Measurements from ENCODE around the gene GPER1.

GPER1 gene

GRCh38 chr7:1060315-1061072 lies 27.4 kb upstream of the GPER1 start:
- H3K27ac ChIP-seq (ENCODE audit: insufficient read depth, low read depth, low read length, poor library complexity, severe bottlenecking) = peak overlapping the region; percentile 44
- peaks cover 30% of the 10 kb centered on the region for H3K4me1 ChIP-seq (ENCODE audit: control insufficient read depth, insufficient read depth, low read length)
- no peaks in the 10 kb centered on the region for H3K36me3 ChIP-seq (ENCODE audit: control insufficient read depth, insufficient read depth, low read length)
- peaks cover 6% of the 10 kb centered on the region for H3K27me3 ChIP-seq (ENCODE audit: control insufficient read depth, insufficient read depth, low read length, poor library complexity, severe bottlenecking)
- no peaks in the 10 kb centered on the region for H3K9me3 ChIP-seq (ENCODE audit: control insufficient read depth, low read length)
- peak overlapping the region; percentile 18 for H3K4me3 ChIP-seq (ENCODE audit: insufficient read depth, low read depth, low read length)
- WGBS, 2 experiments = 48 to 49% methylated on average over 35 of the region's 35 CpGs

DNA sequence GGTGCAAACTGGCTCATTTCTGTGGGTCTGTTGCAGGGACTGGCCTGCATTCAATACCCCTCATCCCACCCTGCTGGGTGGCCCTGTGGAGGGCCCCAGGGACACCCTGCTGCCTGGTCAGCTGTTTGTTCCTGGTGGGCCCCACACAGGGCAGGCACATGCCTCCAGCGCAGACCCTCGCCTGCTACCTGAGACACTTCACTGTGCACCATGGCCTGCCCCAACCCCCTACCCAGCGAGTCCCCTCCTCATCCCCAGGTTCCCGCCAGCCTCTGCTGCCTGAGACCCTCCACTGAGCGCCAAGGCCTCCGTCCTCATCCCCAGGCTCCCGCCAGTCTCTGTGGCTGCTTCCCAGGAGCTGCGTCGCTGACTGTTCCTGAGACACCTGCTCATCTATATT lies 26.7 kb upstream of the GPER1 start:
- Histone ChIP-seq H3K4me1 (ENCODE audit: control insufficient read depth, insufficient read depth, low read length) (peaks cover 26% of the 10 kb centered on the region), H3K36me3 (ENCODE audit: control insufficient read depth, insufficient read depth, low read length) (no peaks in the 10 kb centered on the region), H3K9me3 (ENCODE audit: control insufficient read depth, low read length) (no peaks in the 10 kb centered on the region), H3K4me3 (ENCODE audit: insufficient read depth, low read depth, low read length) (no peak overlapping the region), H3K27me3 (ENCODE audit: control insufficient read depth, insufficient read depth, low read length, poor library complexity, severe bottlenecking) (peaks cover 6% of the 10 kb centered on the region), H3K27ac (ENCODE audit: insufficient read depth, low read depth, low read length, poor library complexity, severe bottlenecking) (no peak overlapping the region)
- 84 to 90% methylated on average over 9 of the region's 9 CpGs for WGBS, 2 experiments

DNA sequence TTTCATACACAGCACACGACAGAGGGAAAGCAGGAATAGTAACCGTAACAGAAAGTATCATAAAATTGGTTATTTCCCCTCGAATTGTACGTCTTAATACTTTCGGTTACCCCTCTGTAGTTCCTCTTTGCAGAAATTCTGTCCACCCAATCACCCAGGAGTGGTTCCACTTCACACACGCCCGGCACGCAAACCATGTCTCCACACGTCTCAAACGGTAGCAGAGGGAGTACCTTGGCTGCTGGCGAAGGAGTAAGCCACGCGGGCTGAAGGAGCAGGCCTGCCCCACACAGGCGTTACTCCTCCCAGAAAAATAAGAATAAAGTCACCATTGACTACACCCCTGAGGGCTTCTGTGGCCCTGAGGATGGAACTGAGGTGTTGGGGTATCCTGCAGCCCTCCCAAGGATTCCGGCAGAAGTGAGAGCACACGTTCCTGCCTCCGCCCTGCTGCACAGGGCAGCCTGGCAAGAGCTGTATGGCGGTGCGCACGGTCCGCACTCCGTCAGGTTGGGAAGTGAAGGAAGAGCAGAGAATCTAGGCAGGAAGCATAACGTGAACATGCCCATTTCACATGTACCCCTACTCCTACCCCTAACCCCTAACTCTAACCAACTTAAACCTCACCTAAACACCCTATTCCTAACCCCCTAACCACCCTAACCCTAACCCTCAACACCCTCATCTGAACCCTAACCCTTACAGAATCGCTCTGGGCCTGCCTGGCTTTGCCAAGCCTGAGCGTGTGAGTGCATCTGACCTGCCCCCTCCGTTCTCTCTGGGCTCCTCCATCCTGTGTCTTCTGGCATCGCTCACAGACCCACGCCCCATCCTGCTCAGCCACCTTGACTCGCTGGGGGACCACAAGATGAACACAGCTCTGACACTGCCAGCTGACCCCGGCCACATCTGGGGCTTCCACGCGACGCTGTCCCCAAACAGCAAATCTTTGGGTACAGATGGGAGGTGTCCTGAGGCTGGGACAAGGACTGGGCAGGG lies 25.3 kb upstream of the GPER1 start:
- no peaks in the 10 kb centered on the region for H3K36me3 ChIP-seq (ENCODE audit: control insufficient read depth, insufficient read depth, low read length)
- peaks cover 24% of the 10 kb centered on the region for H3K4me1 ChIP-seq (ENCODE audit: control insufficient read depth, insufficient read depth, low read length)
- H3K4me3 ChIP-seq (ENCODE audit: insufficient read depth, low read depth, low read length) = no peak overlapping the region
- H3K9me3 ChIP-seq (ENCODE audit: control insufficient read depth, low read length) = no peaks in the 10 kb centered on the region
- WGBS, 2 experiments = 91 to 95% methylated on average over 33 of the region's 33 CpGs
- peaks cover 6% of the 10 kb centered on the region for H3K27me3 ChIP-seq (ENCODE audit: control insufficient read depth, insufficient read depth, low read length, poor library complexity, severe bottlenecking)
- H3K27ac ChIP-seq (ENCODE audit: insufficient read depth, low read depth, low read length, poor library complexity, severe bottlenecking) = no peak overlapping the region

DNA sequence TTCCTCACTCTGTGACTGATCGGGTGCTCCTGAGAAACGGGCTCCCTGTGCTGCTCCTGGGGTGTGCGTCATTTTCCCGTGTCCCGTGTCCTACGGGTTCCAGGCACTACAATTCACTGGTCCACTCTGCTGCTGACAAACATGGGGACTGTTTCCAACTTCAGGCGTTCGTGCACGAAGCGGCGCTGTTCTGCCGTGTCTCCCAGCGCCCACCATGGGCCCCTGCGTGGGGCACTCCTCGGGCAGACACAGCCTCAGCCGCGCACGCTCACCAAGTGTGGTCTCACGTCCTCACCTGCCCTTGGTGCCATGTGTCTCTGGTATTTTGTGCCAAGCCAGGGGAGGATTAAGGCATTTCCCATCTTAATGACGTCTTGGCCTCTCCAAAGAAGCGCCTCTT lies 24.6 kb upstream of the GPER1 start:
- H3K36me3 ChIP-seq (ENCODE audit: control insufficient read depth, insufficient read depth, low read length) = no peaks in the 10 kb centered on the region
- H3K4me3 ChIP-seq (ENCODE audit: insufficient read depth, low read depth, low read length) = no peak overlapping the region
- no peak overlapping the region for H3K27ac ChIP-seq (ENCODE audit: insufficient read depth, low read depth, low read length, poor library complexity, severe bottlenecking)
- 93 to 96% methylated on average over 21 of the region's 21 CpGs for WGBS, 2 experiments
- no peaks in the 10 kb centered on the region for H3K9me3 ChIP-seq (ENCODE audit: control insufficient read depth, low read length)
- peaks cover 24% of the 10 kb centered on the region for H3K4me1 ChIP-seq (ENCODE audit: control insufficient read depth, insufficient read depth, low read length)
- H3K27me3 ChIP-seq (ENCODE audit: control insufficient read depth, insufficient read depth, low read length, poor library complexity, severe bottlenecking) = peaks cover 6% of the 10 kb centered on the region

- Histone ChIP-seq H3K27me3 (ENCODE audit: control insufficient read depth, insufficient read depth, low read length, poor library complexity, severe bottlenecking) (peaks cover 6% of the 10 kb centered on the region), H3K9me3 (ENCODE audit: control insufficient read depth, low read length) (no peaks in the 10 kb centered on the region), H3K4me3 (ENCODE audit: insufficient read depth, low read depth, low read length) (no peak overlapping the region), H3K36me3 (ENCODE audit: control insufficient read depth, insufficient read depth, low read length) (no peaks in the 10 kb centered on the region), H3K27ac (ENCODE audit: insufficient read depth, low read depth, low read length, poor library complexity, severe bottlenecking) (no peak overlapping the region), H3K4me1 (ENCODE audit: control insufficient read depth, insufficient read depth, low read length) (peaks cover 24% of the 10 kb centered on the region)
- WGBS, 2 experiments = 92 to 94% methylated on average over 13 of the region's 13 CpGs
Observed at GRCh38 chr7:1064581-1064980, 23.3 kb upstream of the GPER1 start.

DNA sequence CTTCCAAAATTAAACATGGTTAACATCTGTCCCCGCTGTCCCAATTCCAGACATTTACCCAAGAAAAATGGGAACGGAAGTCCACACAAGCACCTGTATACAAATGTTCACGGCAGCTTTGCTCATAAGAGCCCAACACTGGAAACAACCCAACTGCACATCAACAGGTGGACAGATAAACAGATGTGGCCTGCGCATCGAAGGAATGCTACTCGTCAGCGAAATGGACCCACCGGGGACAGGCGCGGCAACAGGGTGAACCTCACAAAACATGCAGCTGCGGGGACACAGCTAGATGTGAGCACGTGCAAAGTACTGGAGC lies 22.7 kb upstream of the GPER1 start:
- Histone ChIP-seq H3K4me3 (ENCODE audit: insufficient read depth, low read depth, low read length) (no peak overlapping the region), H3K9me3 (ENCODE audit: control insufficient read depth, low read length) (no peaks in the 10 kb centered on the region), H3K36me3 (ENCODE audit: control insufficient read depth, insufficient read depth, low read length) (no peaks in the 10 kb centered on the region), H3K4me1 (ENCODE audit: control insufficient read depth, insufficient read depth, low read length) (peaks cover 20% of the 10 kb centered on the region), H3K27ac (ENCODE audit: insufficient read depth, low read depth, low read length, poor library complexity, severe bottlenecking) (no peak overlapping the region), H3K27me3 (ENCODE audit: control insufficient read depth, insufficient read depth, low read length, poor library complexity, severe bottlenecking) (peaks cover 6% of the 10 kb centered on the region)
- 92 to 93% methylated on average over 12 of the region's 12 CpGs for WGBS, 2 experiments

GRCh38 chr7:1065585-1066241 lies 22.2 kb upstream of the GPER1 start:
- H3K4me3 ChIP-seq (ENCODE audit: insufficient read depth, low read depth, low read length) = no peak overlapping the region
- WGBS, 2 experiments = 31 to 32% methylated on average over 48 of the region's 48 CpGs
- peaks cover 15% of the 10 kb centered on the region for H3K4me1 ChIP-seq (ENCODE audit: control insufficient read depth, insufficient read depth, low read length)
- no peaks in the 10 kb centered on the region for H3K36me3 ChIP-seq (ENCODE audit: control insufficient read depth, insufficient read depth, low read length)
- no peak overlapping the region for H3K27ac ChIP-seq (ENCODE audit: insufficient read depth, low read depth, low read length, poor library complexity, severe bottlenecking)
- no peaks in the 10 kb centered on the region for H3K9me3 ChIP-seq (ENCODE audit: control insufficient read depth, low read length)
- peaks cover 6% of the 10 kb centered on the region for H3K27me3 ChIP-seq (ENCODE audit: control insufficient read depth, insufficient read depth, low read length, poor library complexity, severe bottlenecking)

DNA sequence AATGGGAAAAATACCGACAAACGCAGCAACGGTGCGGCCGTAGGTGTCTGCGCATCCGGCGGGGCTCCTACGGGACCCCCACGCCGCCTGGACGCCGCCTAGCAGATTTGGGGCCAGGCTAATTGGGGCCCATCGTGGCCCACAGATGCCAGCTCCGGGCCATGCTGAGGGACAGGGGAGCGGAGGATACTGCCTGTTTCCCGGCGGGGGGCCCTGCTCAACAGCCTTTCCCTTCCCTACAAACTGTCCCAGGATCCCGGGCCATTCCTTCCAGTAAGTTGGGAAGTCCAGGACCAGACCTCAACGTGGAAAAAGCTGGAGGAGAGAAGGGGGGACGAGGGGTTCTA lies 21.7 kb upstream of the GPER1 start:
- no peaks in the 10 kb centered on the region for H3K9me3 ChIP-seq (ENCODE audit: control insufficient read depth, low read length)
- H3K4me1 ChIP-seq (ENCODE audit: control insufficient read depth, insufficient read depth, low read length) = peaks cover 10% of the 10 kb centered on the region
- no peak overlapping the region for H3K4me3 ChIP-seq (ENCODE audit: insufficient read depth, low read depth, low read length)
- H3K27me3 ChIP-seq (ENCODE audit: control insufficient read depth, insufficient read depth, low read length, poor library complexity, severe bottlenecking) = peaks cover under 1% of the 10 kb centered on the region
- H3K36me3 ChIP-seq (ENCODE audit: control insufficient read depth, insufficient read depth, low read length) = no peaks in the 10 kb centered on the region
- 84% methylated on average over 21 of the region's 21 CpGs for WGBS, 2 experiments
- H3K27ac ChIP-seq (ENCODE audit: insufficient read depth, low read depth, low read length, poor library complexity, severe bottlenecking) = no peak overlapping the region

DNA sequence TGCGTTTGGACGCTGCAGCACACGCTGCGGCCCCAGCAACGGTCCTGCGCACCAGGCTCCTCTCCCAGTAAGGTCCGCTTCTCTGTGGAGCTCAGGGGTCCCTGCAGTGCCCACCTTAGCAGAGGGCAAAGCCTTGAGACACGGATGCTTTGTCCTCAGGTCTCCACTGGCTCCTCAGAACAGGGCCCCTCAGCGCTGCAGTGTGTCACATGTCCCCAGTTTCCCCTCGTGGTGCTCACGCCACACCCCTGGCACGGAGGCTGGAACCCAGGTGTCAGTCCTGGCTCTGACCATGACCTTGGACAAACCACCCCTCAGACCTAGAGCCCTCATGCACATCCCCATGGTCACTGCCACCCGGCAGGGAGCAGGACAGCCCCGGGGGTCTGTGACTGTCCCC lies 19.9 kb upstream of the GPER1 start:
- no peak overlapping the region for H3K27ac ChIP-seq (ENCODE audit: insufficient read depth, low read depth, low read length, poor library complexity, severe bottlenecking)
- 93 to 94% methylated on average over 14 of the region's 14 CpGs for WGBS, 2 experiments

GRCh38 chr7:1068619-1069018 lies 19.3 kb upstream of the GPER1 start:
- WGBS, 2 experiments = 94% methylated on average over 11 of the region's 11 CpGs
- Histone ChIP-seq H3K36me3 (ENCODE audit: control insufficient read depth, insufficient read depth, low read length) (no peaks in the 10 kb centered on the region), H3K27me3 (ENCODE audit: control insufficient read depth, insufficient read depth, low read length, poor library complexity, severe bottlenecking) (no peaks in the 10 kb centered on the region), H3K4me1 (ENCODE audit: control insufficient read depth, insufficient read depth, low read length) (peaks cover 6% of the 10 kb centered on the region), H3K9me3 (ENCODE audit: control insufficient read depth, low read length) (no peaks in the 10 kb centered on the region), H3K27ac (ENCODE audit: insufficient read depth, low read depth, low read length, poor library complexity, severe bottlenecking) (no peak overlapping the region), H3K4me3 (ENCODE audit: insufficient read depth, low read depth, low read length) (no peak overlapping the region)

More for the DNA sequence above, 19.9 kb upstream of the GPER1 start:
- Histone ChIP-seq H3K27me3 (ENCODE audit: control insufficient read depth, insufficient read depth, low read length, poor library complexity, severe bottlenecking) (no peaks in the 10 kb centered on the region), H3K4me1 (ENCODE audit: control insufficient read depth, insufficient read depth, low read length) (peaks cover 6% of the 10 kb centered on the region), H3K36me3 (ENCODE audit: control insufficient read depth, insufficient read depth, low read length) (no peaks in the 10 kb centered on the region), H3K9me3 (ENCODE audit: control insufficient read depth, low read length) (no peaks in the 10 kb centered on the region), H3K4me3 (ENCODE audit: insufficient read depth, low read depth, low read length) (no peak overlapping the region)
